CD4-positive, alpha-beta T cell treated with Interleukin-4 for 1 hour (primary cell): ENCODE data around the gene TMEM245.
"Not testable (repeated sequence)": the region's sequence is repeated elsewhere in the genome, so short reads cannot be mapped to it uniquely, and the experiment has no call there.

Experiments used
- DNase-seq, 2 donors: peaks; one replicate each; pipeline ENCODE4 v3.0.0-alpha.2; 2020 to 2022

The TMEM245 gene

DNA sequence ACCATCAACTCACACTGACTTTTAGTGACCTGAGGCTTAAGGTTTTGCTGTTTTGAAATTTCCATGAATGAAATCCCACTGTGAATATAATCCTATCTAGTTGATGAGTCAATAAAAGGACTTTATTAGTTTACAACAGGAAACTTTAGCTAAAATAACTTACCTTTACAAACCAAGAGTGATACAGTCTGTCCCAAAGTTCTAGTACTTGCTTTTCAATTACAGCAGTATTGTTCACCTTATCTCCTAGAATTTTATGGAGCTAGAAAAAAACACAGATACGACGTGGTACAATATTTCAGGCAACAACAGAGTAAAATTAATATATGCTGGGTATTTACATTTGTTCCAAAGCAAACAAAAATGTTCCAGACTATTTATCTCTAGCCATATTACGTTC is 59.6 kb downstream of the TMEM245 start:
- no peak for DNase-seq

- not testable (repeated sequence) for DNase-seq
These were observed 66.6 kb downstream of the TMEM245 start for GRCh38 chr9:109053121-109053520.

GRCh38 chr9:109052416-109052815 is 67.3 kb downstream of the TMEM245 start:
- DNase-seq, result no peak

GRCh38 chr9:109051733-109052132 is 68.0 kb downstream of the TMEM245 start:
- DNase-seq, result no peak

DNA sequence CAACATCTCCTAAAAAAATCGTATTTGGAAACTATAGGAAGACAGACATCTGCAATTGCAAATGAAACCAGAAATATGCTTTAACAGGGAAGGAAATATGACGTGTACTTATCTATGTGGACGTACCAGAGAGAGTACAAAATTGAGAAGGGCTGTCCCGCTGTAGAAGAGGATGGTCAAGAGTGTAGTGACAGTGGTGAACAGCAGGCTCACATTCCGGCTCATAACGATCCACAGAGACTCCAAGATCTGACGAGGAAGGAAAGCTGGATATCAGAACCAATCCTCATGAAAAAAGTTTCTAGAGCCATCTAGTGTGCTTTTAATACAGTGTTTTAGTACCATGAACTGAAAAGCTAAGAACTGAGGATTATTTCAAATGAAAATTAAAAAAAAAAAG is 69.3 kb downstream of the TMEM245 start:
- no peak for DNase-seq

DNA sequence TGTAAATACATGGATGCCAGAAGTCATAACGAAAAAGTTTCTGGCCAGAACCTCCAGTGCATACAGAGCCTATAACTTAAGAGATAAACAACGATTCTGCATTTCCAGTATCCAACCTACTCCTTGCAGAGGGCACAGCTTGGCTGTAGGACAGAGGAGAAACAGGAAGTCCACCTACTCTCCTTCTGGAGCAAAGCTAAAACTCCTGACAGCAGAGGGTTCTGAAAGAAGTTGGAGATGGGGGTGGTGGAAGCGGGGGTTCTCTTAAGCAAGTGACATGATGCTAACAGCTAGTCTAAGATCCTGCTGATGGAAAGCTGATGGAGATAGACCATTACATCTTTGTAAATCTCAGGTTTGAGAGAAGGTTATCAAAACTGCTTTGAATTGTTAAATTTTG is 70.9 kb downstream of the TMEM245 start:
- DNase-seq, result no peak

DNA sequence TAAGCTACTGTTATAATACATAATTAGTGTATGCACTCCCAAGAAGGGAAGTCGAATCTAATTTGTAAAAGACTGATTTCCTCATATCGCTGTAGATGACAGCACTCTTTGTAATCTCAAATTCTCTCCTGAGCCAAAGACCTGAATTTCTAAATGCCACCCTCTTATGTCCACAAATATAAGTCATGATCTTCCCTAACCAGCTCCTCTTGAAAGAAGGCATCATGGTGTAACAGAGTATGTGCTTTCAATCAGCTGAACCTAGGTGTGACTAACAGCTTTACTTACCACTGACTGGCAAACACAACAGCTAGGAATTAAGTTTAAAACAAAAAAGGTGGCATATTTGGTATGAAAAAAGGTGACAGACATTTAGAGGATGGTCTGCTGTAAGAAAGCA is 72.5 kb downstream of the TMEM245 start:
- no peak for DNase-seq

DNA sequence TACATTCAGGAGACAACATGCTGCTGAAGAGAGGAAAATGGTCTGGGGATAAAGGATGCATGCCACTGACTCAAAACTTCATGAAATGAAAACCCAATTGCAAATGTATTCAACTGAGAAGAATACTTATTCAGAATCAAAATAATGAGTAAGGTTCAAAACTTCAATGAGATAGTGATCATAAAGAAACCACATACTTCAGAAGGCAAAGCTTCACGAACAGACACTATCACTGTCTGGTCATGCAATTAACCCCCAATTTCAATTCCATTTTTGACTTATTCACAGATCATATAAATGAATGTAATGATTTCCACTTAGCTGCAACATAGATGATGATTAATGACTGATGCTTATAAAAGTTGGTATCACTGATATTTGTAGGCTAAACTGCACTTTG is 73.4 kb downstream of the TMEM245 start:
- DNase-seq, result no peak

GRCh38 chr9:109043578-109043977 is 76.2 kb downstream of the TMEM245 start:
- no peak for DNase-seq

DNA sequence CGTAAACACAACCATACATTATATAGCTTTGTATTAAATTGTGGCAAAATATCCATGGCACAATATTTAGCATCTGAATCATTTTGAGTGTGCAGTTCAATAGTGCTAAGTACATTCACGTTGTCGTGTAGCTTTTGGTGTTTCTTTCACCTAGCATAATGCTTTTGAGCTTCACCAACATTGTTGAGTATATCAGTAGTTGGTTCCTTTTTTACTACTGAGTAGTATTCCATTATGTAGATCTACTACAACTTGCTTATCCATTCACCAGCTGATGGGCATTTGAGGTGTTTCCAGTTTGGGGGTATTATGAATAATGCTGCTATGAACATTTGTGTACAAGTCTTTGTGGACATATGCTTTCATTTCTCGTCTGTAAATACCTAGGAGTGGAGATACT is 79.2 kb downstream of the TMEM245 start:
- DNase-seq, result no peak

DNA sequence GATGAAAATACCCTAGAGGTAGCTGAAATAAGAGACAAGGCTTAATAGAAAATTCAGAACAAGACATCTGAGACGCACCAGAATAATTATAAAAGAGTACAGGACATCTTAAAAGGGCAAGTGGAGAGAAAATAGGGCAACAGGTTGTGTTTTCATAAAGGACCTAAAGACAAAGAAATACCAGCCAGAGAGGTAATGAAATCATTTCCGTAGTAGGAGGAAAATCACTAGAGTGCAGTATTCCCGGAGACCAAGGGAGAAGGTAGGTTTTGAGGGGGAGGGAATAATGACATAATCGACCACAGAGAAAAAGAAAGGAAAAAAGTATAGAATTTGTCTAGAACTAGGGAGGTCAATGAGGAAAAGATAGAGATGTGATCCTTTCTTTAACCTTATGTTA is 80.2 kb downstream of the TMEM245 start:
- DNase-seq, result no peak

- no peak for DNase-seq
These were observed 81.6 kb downstream of the TMEM245 start for GRCh38 chr9:109037946-109038715.

DNA sequence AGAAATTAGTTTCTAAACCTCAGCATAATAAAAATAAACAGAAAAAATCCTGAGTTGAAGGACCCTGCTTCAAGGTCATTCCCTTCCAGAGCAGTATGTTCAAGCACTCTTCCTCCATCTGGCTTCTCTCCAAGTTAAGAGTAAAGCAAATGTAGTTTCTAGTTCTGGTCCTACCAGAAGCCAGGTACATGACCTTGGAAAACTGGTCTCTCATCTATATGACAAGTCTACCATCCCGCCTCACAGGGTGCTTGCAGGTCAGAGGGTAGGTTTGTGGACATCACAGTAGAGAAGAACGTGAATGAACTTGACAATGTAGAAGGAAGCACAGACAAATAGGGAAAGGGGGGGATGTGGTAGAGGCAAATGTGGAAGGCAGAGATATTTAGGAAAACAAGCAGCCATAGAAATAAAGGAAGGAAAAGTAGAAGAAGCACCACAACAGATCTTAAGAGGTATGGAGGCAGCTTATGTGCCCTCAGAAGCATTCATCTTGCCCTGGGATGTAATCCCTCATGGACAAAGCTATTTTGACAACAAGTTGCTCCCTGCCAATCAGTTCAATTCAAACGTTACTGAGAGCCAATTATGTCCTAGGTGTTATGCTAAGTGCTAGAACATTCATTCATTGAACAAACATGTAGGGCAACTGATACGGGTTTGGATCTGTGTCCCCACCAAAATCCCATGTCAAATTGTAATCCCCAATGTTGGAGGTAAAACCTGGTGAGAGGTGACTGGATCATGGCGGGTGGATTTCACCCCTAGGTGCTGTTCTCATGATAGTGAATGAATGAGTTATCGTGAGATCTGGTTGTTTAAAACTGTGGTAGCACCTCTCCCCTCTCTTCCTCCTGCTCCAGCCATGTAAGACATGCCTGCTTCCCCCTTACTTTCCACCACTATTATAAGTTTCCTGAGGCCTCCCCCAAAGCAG is 82.7 kb downstream of the TMEM245 start:
- DNase-seq, result no peak

GRCh38 chr9:109035684-109036423 is 83.9 kb downstream of the TMEM245 start:
- no peak for DNase-seq

GRCh38 chr9:109033941-109034700 is 85.6 kb downstream of the TMEM245 start:
- no peak for DNase-seq

- DNase-seq, result no peak
These were observed 88.5 kb downstream of the TMEM245 start for GRCh38 chr9:109031241-109031640.

DNA sequence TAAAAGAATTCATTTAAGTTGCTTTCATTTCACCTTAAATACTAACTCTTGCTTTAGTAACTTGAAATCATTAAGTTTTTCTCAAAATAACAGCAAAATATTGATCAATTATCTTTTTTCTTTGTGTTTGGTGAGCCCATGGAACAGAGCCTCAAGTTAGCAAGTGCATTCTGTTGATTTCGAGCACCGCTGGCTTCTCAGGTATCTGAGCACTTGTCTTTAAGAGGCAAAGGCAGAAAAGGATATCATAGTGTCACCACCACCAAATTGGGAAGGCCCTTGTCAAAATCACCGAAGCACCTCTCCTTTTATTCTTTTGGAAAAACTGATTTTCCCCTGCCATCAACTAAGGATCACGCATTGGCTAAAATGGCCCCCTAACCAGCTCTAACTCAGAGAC is 89.3 kb downstream of the TMEM245 start:
- no peak for DNase-seq

- DNase-seq, result no peak
These were observed 91.3 kb downstream of the TMEM245 start for GRCh38 chr9:109028457-109028856.

DNA sequence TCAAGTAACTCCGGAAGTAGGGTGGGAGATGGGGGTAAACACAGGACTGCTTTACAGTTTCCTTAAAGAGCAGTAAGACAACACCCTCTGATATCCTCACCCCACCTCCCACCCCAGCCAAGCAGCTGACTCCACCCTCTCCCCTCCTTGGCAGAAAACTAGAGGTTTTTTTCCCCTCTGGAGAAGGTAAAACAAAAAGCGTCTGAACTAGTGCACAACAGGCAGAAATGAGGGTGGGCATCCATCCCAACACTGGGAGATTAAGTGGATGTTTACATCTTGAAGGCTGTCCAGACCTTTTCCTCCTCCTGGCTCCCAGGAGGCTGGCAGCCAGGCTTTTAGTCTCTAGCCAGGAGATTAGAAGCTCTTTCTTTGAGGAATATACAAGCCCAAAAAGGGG is 92.6 kb downstream of the TMEM245 start:
- DNase-seq, result no peak

GRCh38 chr9:109026306-109026705 is 93.4 kb downstream of the TMEM245 start:
- no peak for DNase-seq

- DNase-seq, result no peak
These were observed 96.9 kb downstream of the TMEM245 start for GRCh38 chr9:109022873-109023272.
